ENCODE data around the gene GFI1. TPM values are rescaled to one million over a fixed set of nuclear protein-coding genes. Genes with fewer than 3 reads are reported as not detected.

Gene GFI1
- total RNA-seq, 4 donors from 2014 or later = 0.27 to 0.91 (median 0.36) TPM; not detected in 1

DNA sequence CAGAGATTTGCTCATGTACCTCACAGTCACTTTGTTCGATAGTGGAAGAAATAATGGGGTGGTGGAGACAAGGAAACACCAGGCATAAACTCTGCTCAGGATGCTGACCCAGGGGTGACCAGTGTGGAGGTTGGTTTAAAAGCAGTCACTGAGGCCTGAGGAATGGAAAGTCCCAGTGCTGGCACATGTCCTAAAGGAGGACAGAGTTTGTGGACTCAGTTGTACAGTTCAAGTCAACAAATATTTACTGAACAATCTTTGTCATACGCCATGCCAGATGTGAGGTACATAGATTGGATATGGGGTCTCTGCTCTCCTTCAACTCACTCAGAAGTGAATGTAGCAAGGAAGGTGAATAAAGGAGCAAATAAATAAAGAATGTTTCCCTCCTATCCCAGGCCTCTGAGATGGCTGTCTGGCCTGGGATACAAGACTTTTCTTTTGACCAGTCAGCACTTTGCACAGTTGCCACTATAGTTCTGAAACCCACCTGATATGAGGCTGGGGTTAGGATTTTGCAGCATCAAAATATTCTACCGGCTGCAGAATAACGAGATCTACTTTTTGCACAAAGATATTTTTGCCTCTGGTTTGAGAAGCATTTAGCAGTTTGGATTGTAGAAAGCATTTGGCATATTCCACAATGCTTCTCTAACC is 7.9 kb upstream of the GFI1 start:
- DNase-seq (ENCODE audit: low spot score in 2 of 2) = no peak
- 90 to 93% methylated on average over 4 of the region's 4 CpGs for WGBS, 2 donors
- intact Hi-C loops (cut with DNase I; ENCODE audit: low total_unique reads) = no loop called here
- TF ChIP-seq, protein P1, sequence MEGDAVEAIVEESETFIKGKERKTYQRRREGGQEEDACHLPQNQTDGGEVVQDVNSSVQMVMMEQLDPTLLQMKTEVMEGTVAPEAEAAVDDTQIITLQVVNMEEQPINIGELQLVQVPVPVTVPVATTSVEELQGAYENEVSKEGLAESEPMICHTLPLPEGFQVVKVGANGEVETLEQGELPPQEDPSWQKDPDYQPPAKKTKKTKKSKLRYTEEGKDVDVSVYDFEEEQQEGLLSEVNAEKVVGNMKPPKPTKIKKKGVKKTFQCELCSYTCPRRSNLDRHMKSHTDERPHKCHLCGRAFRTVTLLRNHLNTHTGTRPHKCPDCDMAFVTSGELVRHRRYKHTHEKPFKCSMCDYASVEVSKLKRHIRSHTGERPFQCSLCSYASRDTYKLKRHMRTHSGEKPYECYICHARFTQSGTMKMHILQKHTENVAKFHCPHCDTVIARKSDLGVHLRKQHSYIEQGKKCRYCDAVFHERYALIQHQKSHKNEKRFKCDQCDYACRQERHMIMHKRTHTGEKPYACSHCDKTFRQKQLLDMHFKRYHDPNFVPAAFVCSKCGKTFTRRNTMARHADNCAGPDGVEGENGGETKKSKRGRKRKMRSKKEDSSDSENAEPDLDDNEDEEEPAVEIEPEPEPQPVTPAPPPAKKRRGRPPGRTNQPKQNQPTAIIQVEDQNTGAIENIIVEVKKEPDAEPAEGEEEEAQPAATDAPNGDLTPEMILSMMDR (IDR thresholded peaks at IDR 0.05) = no peak
- no peak for TF ChIP-seq POLR2A (IDR thresholded peaks at IDR 0.05)
- no peak overlapping the region for H3K4me3 ChIP-seq (ENCODE audit: low read depth, poor library complexity, severe bottlenecking)

DNA sequence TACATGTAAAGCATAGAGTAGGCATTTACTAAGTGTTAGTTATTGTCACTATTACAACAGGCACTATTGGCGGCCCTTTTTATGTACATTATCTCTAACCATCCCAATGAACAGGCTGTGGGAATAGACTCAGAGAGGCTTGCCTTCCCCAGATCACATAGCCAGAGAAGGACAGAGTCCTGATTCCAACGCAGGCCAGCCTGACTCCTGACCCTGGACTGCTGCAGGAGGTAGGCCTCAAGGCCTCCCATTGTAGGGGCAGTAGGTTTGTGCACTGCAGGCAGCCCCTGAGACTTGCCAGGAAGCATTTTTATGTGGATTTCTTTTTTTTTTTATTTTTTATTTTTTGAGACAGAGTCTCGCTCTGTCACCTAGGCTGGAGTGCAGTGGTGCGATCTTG is 6.4 kb upstream of the GFI1 start:
- intact Hi-C loops (cut with DNase I; ENCODE audit: low total_unique reads) = no loop called here
- no peak for DNase-seq (ENCODE audit: low spot score in 2 of 2)
- WGBS, 2 donors = 93 to 95% methylated on average over 4 of the region's 4 CpGs
- TF ChIP-seq POLR2A (IDR thresholded peaks at IDR 0.05) = no peak
- TF ChIP-seq, protein P1 (IDR thresholded peaks at IDR 0.05) = no peak
- no peak overlapping the region for H3K4me3 ChIP-seq (ENCODE audit: low read depth, poor library complexity, severe bottlenecking)

DNA sequence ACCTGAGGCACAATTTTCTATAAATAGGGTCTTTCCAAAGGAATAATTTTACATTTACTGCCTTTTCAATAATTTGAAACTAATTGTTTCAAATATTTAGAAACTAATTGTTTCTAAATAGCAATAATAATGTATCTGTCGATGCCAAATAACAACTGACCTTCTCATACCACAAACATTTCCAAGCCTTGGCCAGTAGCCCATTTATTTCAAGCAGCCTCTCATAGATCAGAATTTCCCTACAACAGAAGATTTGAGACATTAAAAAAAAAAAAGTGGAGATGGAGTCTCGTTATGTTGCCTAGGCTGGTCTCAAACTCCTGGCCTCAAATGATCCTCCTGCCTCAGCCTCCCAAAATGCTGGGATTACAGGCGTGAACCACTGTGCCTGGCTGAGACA is 2.1 kb upstream of the GFI1 start:
- intact Hi-C loops (cut with DNase I; ENCODE audit: low total_unique reads) = no loop called here
- no peak for TF ChIP-seq POLR2A (IDR thresholded peaks at IDR 0.05)
- TF ChIP-seq, protein P1 (IDR thresholded peaks at IDR 0.05) = no peak
- no peak overlapping the region for H3K4me3 ChIP-seq (ENCODE audit: low read depth, poor library complexity, severe bottlenecking)
- DNase-seq (ENCODE audit: low spot score in 2 of 2) = no peak
- 75 to 79% methylated on average over 3 of the region's 3 CpGs for WGBS, 2 donors

DNA sequence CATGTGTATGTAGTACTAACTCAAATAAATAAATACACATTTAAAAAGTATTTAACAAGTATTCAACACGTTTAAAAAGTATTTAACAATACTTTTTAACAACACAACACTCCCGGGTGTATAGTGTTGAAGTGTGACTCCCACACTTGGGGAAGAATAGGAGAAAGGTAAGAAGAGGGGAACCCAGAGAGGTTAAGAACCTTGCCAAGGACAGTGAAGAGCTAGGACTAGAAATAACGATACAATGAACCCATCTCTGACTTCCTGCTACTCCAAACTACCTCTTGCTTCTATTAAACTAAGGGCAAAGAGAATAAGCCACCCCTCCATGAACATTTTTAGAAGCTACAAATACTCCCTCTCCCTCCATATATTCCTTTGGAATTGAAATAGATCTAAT is 1.7 kb upstream of the GFI1 start:
- no peak for DNase-seq (ENCODE audit: low spot score in 2 of 2)
- intact Hi-C loops (cut with DNase I; ENCODE audit: low total_unique reads) = no loop called here
- TF ChIP-seq, protein P1 (IDR thresholded peaks at IDR 0.05) = no peak
- TF ChIP-seq POLR2A (IDR thresholded peaks at IDR 0.05) = no peak
- WGBS, 2 donors = 55 to 60% methylated on average over 3 of the region's 3 CpGs
- no peak overlapping the region for H3K4me3 ChIP-seq (ENCODE audit: low read depth, poor library complexity, severe bottlenecking)

DNA sequence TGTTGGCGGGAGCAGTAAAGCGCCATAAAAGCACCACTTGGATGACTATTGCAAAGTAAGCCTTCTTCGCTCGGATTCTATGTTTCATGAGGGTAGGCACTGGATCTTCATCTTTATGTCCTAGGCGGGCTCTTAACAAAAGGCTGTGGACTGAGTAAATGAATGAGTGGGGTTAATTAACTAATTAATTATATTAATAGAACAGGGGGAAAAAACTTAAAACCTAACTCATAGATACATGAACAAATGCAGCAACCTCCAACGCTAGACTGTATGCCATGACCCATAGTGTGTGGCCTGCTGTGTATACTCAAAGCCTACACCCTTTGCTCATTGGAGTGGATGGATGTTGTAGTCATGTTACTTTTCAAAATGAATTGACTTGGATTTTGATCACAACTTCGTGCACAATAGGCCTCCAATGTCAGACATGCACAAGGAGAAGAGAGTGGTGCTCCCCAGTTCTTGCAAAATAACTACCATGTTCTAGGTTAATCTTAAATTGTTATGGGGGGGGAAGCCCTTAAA is 417 bp upstream of the GFI1 start:
- WGBS, 2 donors = 65% methylated on average over 7 of the region's 7 CpGs
- intact Hi-C loops (cut with DNase I; ENCODE audit: low total_unique reads) = no loop called here
- TF ChIP-seq, protein P1 (IDR thresholded peaks at IDR 0.05) = no peak
- TF ChIP-seq POLR2A (IDR thresholded peaks at IDR 0.05) = no peak
- DNase-seq (ENCODE audit: low spot score in 2 of 2) = no peak
- no peak overlapping the region for H3K4me3 ChIP-seq (ENCODE audit: low read depth, poor library complexity, severe bottlenecking)

Measured in lower leg skin (tissue), 4 donors.